ENCODE data around the gene FRS2.

DNA sequence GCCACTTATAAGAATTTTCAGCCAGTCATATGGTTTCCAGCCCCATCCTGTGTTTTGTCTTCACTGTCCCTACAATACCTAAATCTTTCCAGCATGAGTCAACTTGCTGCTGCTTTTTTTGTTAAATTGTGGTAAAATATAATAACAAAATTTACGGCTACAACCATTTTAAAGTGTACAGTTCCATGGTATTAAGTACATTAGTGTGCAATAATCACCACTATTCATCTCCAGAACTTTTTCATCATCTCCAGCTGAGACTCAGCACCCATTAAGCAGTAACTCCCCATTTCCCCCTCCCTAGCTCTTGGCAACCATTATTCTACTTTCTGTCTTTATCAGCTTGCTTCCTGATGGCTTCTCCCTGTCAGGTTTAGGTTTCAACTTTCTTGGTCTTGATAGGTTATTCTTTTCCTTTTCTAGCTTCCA is 39.1 kb downstream of the FRS2 start:
- TF ChIP-seq POLR2A (IDR thresholded peaks at IDR 0.05; ENCODE audit: low read depth, low read length) (no peak), TAF1 (IDR thresholded peaks at IDR 0.05; ENCODE audit: borderline replicate concordance, low read depth, low read length) (no peak)

Measured in GM12892 (cell line).